Stromal cell of bone marrow (primary cell): ENCODE results near the gene DUOX1.

Experiments
- DNase-seq: peaks from one replicate; pipeline ENCODE4 v3.0.0-alpha.2; 2012; ENCODE audit warnings: low read depth

Gene DUOX1

GRCh38 chr15:45187894-45188830 is 58.4 kb downstream of the DUOX1 start, which contains the start of gene SHF:
Gene SHF (minus strand): TSS chr15:45187966. CDS start chr15:45187951, 15 bp downstream.
- DNase-seq = no peak

GRCh38 chr15:45197512-45197911 is 67.7 kb downstream of the DUOX1 start:
- no peak for DNase-seq

GRCh38 chr15:45198337-45199135 is 68.7 kb downstream of the DUOX1 start:
- DNase-seq = peak; percentile 92

- no peak for DNase-seq
Measured at GRCh38 chr15:45199136-45199810, 69.5 kb downstream of the DUOX1 start.

GRCh38 chr15:45200001-45200798 is 70.4 kb downstream of the DUOX1 start:
- peak; percentile 80 for DNase-seq

GRCh38 chr15:45200799-45201556 is 71.2 kb downstream of the DUOX1 start:
- peak; percentile 45 for DNase-seq

GRCh38 chr15:45201557-45201859 is 71.7 kb downstream of the DUOX1 start:
- DNase-seq = no peak

- no peak for DNase-seq
Measured at GRCh38 chr15:45201869-45202268, 72.1 kb downstream of the DUOX1 start.

GRCh38 chr15:45203182-45203581 is 73.4 kb downstream of the DUOX1 start:
- DNase-seq = peak; percentile 17

- DNase-seq = peak; percentile 50
Measured at GRCh38 chr15:45205192-45205591, 75.4 kb downstream of the DUOX1 start.

- no peak for DNase-seq
Measured at GRCh38 chr15:45212493-45212892, 82.7 kb downstream of the DUOX1 start.
